Measurements from ENCODE around the gene PAPOLA. TPM values are rescaled to one million over a fixed set of nuclear protein-coding genes. Genes with fewer than 3 reads are reported as not detected.
"Not testable (repeated sequence)": the region's sequence is repeated elsewhere in the genome, so short reads cannot be mapped to it uniquely, and the experiment has no call there.

The PAPOLA gene
- 100 to 1,000 TPM; 161 to 180 (median 164) TPM for total RNA-seq

DNA sequence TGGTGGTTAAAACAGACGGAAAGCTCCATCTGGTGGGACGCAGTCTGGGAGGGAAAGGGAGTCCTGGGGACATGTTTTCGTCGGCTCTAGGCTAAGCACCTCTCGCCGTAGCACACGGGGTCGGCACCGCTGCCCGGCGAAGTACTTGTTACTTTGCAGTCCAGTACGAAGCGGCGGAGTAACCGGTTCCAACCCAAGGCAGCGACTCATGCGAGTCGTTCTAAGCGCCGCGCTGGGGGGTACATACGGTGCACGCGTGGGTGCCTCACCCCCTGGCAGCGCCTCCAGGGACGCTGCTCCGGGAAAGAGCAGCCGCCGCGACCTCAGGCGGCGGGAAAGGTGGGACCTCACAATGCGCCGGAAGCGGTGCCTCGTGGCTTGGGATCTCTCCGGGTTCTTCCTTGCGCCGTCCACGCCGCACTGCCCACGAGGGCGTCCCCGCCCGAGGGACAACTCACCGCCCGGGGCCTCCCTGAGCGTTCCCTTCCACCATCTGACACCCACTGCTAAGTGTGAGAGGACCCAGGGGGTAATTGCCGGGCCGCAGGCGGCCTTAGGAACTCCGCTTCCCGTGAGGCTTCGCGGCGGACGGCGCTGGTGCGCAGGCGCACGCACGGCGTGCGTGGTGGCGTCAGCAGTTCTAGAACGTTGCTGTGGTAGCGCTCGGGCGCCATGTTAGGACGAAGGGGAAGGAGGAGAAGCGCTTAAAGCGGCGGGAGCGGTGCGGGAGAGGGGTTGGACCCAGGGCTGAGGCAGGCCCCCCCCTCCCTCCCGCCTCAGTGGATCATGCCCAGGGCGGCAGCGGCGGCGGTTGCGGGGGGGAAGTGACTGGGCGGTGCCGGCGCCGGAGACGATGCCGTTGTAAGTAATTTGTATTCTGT is at the start of gene PAPOLA:
TSS of gene PAPOLA (plus strand) at position 643 of the 881 bp plus-strand sequence. CDS start at position 854, 211 bp downstream.
- DNase-seq (peak; percentile 92), ATAC-seq (peak; percentile 87 to 92)
- Mint-ChIP-seq H3K36me3 (ENCODE audit: insufficient read depth) (peaks cover 15% of the 10 kb centered on the region), H3K27me3 (ENCODE audit: low read depth) (peaks cover 6% of the 10 kb centered on the region), H3K4me3 (peak within 1 kb of the TSS; percentile 99), H3K4me1 (ENCODE audit: low read depth) (peaks cover 46% of the 10 kb centered on the region), H3K9me3 (no peaks in the 10 kb centered on the region)

DNA sequence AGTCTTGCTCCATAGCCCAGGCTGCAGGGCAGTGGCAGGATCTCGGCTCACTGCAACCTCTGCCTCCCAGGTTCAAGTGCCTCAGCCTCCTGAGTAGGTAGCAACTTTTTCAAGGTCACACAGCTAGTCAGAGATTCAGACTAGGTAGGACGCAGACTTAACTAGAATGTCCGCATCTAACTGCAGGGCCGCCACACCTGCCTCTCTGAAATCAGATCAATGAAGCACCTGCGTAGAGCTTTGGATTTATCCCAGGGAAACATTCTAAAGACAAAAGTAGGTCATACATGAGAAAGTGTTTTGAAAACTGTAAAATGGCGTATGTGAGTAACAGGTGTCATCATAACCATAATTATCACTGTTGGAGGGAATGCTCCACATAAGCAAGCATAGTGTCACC is 49.5 kb upstream of the PAPOLA start:
- ATAC-seq (no peak), DNase-seq (no peak)
- no peaks in the 10 kb centered on the region for H3K9me3 Mint-ChIP-seq
- peaks cover under 1% of the 10 kb centered on the region for H3K27me3 Mint-ChIP-seq (ENCODE audit: low read depth)
- H3K36me3 Mint-ChIP-seq (ENCODE audit: insufficient read depth), result no peaks in the 10 kb centered on the region
- H3K4me3 Mint-ChIP-seq, result no peak overlapping the region
- no peaks in the 10 kb centered on the region for H3K4me1 Mint-ChIP-seq (ENCODE audit: low read depth)

- no peak for DNase-seq
- ATAC-seq, result no peak
- H3K4me1 Mint-ChIP-seq (ENCODE audit: low read depth), result no peaks in the 10 kb centered on the region
- H3K27me3 Mint-ChIP-seq (ENCODE audit: low read depth), result peaks cover 9% of the 10 kb centered on the region
- H3K4me3 Mint-ChIP-seq, result no peak overlapping the region
- no peaks in the 10 kb centered on the region for H3K9me3 Mint-ChIP-seq
- H3K36me3 Mint-ChIP-seq (ENCODE audit: insufficient read depth), result no peaks in the 10 kb centered on the region
Observed at GRCh38 chr14:96455588-96455987, 46.6 kb upstream of the PAPOLA start.

DNA sequence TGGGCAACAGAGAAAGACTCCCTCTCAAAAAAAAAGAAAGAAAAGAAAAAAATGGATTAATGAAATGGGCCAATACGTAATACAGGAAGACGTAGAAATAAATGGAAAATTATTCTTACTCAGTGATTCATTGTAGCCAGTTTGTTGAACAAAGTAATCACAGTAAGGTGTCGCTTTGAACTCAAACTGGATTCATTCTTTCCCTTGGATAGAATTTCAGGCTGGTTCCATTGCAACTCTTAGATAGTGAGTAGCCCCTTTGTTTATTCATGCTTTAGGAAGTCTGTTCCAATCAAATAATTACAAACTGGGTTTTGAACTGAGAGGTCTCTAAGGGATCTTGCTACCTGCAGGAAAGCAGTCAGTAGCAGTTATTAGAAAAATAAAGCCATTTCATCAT is 42.3 kb upstream of the PAPOLA start:
- Mint-ChIP-seq H3K4me1 (ENCODE audit: low read depth) (peaks cover 3% of the 10 kb centered on the region), H3K27me3 (ENCODE audit: low read depth) (peaks cover 11% of the 10 kb centered on the region), H3K36me3 (ENCODE audit: insufficient read depth) (no peaks in the 10 kb centered on the region), H3K4me3 (no peak overlapping the region), H3K9me3 (no peaks in the 10 kb centered on the region)
- no peak for ATAC-seq
- DNase-seq, result no peak

- DNase-seq (no peak), ATAC-seq (no peak)
- Mint-ChIP-seq H3K4me3 (no peak overlapping the region), H3K36me3 (ENCODE audit: insufficient read depth) (no peaks in the 10 kb centered on the region), H3K4me1 (ENCODE audit: low read depth) (peaks cover 3% of the 10 kb centered on the region), H3K9me3 (no peaks in the 10 kb centered on the region), H3K27me3 (ENCODE audit: low read depth) (peaks cover 11% of the 10 kb centered on the region)
Observed at GRCh38 chr14:96461950-96462798, 40.0 kb upstream of the PAPOLA start.

DNA sequence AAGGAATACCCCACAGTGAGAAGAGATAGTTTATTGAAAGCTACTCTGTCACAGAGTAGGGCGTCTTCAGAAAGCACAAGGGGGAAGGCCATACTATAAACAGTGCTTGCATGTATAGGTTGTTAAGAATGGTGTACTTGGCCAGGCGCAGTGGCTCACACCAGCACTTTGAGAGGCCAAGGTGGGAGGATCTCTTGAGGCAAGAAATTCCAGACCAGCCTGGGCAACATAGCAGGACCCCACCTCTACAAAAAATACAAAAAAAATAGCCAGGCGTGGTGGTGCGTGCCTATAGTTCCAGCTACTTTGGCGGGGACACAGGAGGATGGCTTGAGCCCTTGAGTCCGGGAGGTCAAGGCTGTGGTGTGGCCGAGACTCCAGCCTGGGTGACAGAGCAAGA is 38.0 kb upstream of the PAPOLA start:
- Mint-ChIP-seq H3K4me1 (ENCODE audit: low read depth) (peaks cover 3% of the 10 kb centered on the region), H3K36me3 (ENCODE audit: insufficient read depth) (no peaks in the 10 kb centered on the region), H3K27me3 (ENCODE audit: low read depth) (peaks cover 5% of the 10 kb centered on the region), H3K9me3 (no peaks in the 10 kb centered on the region), H3K4me3 (no peak overlapping the region)
- no peak for ATAC-seq
- no peak for DNase-seq

DNA sequence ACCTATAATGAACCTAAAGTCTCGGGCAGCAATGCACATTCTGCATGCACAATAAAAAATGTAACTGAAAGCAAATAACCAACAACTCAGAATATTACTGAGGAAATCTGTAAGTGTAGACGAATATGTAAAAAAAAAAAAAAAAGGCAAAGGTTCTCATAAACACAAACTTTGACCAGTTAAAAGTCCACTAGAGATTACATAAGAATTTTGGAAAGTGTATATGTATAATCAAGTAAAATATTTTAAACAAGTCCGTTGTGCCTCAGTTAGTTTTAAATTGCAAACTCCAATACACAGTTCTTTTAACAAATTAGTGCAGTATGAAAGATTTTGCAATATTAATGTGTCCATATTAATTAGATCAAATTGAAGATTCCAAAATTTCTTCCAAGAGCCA is 35.3 kb upstream of the PAPOLA start:
- ATAC-seq (no peak), DNase-seq (no peak)
- Mint-ChIP-seq H3K36me3 (ENCODE audit: insufficient read depth) (no peaks in the 10 kb centered on the region), H3K4me3 (no peak overlapping the region), H3K4me1 (ENCODE audit: low read depth) (peaks cover under 1% of the 10 kb centered on the region), H3K27me3 (ENCODE audit: low read depth) (no peaks in the 10 kb centered on the region), H3K9me3 (no peaks in the 10 kb centered on the region)

DNA sequence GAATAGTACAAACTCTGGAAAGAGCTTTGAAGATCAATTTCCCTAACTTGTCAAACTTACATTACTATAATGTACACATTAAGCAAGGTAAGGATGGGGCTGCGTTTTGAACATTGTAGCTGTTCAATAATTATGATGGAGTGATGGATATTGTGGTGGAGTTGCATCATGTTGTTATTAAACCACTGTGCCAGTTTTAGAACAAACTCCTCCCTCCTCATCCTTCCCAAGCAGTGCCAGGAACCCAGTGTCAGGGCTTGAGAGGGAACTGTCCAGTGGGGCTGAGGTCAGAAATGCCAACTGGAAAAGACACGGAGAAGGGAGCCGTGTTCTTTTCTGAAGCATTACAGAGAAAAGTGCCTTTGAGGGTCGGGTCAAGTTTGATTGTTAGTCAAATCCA is 31.9 kb upstream of the PAPOLA start:
- DNase-seq, result no peak
- Mint-ChIP-seq H3K9me3 (no peaks in the 10 kb centered on the region), H3K4me3 (no peak overlapping the region), H3K4me1 (ENCODE audit: low read depth) (no peaks in the 10 kb centered on the region), H3K27me3 (ENCODE audit: low read depth) (no peaks in the 10 kb centered on the region), H3K36me3 (ENCODE audit: insufficient read depth) (no peaks in the 10 kb centered on the region)
- no peak for ATAC-seq

DNA sequence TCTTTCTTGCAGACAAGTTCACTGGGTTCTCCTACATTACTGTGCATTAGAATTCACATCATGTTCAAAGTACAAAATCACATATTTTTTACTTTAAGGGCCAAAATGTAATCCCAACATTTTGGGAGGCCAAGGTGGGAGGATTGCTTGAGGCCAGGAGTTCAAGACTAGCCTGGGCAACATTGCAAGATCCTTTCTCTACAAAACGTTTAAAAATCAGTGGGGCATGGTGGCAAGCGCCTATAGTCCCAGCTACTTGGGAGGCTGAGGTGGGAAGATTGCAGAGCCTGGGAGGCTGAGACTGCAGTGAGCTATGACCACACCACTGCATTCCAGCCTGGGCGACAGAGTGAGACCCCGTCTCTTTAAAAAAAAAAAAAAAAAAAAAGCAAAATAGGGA is 31.2 kb upstream of the PAPOLA start:
- H3K4me3 Mint-ChIP-seq; H3K27me3 Mint-ChIP-seq (ENCODE audit: low read depth); H3K9me3 Mint-ChIP-seq; DNase-seq; ATAC-seq; H3K36me3 Mint-ChIP-seq (ENCODE audit: insufficient read depth); H3K4me1 Mint-ChIP-seq (ENCODE audit: low read depth): not testable (repeated sequence)

DNA sequence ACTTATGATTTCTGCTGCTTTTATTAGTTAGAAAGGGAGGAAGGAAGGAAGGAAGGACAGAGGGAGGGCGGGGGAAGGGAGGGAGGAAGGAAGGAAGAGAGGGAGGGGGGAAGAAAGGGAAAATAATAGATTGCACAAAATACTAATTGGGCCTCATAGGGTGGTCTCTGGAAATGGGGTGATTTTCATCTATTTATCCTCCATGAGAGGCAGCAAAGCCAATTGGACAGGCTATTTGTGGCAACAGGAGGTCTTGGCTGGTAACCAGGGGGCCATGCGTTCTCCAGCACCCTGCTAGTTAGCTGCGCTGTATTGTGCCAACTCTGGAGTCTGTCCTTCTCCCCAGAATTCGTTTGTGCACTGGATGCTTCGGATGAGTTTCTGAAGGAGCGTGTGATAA is 24.1 kb upstream of the PAPOLA start:
- DNase-seq (no peak), ATAC-seq (no peak)
- no peaks in the 10 kb centered on the region for H3K9me3 Mint-ChIP-seq
- peaks cover 5% of the 10 kb centered on the region for H3K27me3 Mint-ChIP-seq (ENCODE audit: low read depth)
- no peak overlapping the region for H3K4me3 Mint-ChIP-seq
- H3K36me3 Mint-ChIP-seq (ENCODE audit: insufficient read depth), result no peaks in the 10 kb centered on the region
- H3K4me1 Mint-ChIP-seq (ENCODE audit: low read depth), result no peaks in the 10 kb centered on the region

DNA sequence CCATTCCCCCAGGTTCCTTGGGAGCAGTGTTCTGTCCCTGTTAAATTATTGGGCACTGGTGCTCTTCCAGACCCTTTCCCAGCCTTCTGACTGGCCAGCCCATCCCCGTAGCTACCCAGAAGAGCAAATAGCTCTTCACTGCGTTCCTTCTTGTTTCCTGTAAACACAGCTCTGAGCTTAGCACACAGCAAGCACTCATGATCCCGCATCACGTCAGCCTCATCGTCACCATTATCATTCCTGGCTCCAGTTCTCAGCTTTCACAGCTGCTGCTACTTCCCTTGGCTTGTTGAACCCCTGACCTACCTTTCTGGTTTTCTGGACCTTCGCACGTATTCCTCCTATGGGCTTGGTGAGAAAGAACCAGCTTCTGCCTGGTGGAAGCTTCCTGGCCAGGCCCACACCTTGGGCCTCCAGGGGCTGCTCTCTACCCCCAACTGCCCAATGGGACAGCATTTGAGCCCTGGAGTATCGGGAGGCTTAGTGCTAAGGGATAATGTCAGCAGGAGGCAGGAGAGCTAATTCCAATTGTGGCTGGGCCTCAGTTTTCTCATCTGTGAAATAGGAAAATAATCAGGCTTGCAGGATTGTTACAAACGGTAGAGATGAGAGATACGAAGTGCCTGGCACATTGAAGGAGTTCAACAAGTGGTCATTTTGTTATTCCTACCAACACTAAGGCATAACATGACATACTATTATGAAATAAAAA is 22.6 kb upstream of the PAPOLA start:
- H3K4me3 Mint-ChIP-seq, result no peak overlapping the region
- no peak for ATAC-seq
- no peaks in the 10 kb centered on the region for H3K9me3 Mint-ChIP-seq
- DNase-seq, result no peak
- H3K4me1 Mint-ChIP-seq (ENCODE audit: low read depth), result no peaks in the 10 kb centered on the region
- no peaks in the 10 kb centered on the region for H3K36me3 Mint-ChIP-seq (ENCODE audit: insufficient read depth)
- peaks cover 7% of the 10 kb centered on the region for H3K27me3 Mint-ChIP-seq (ENCODE audit: low read depth)

- H3K4me1 Mint-ChIP-seq (ENCODE audit: low read depth), result no peaks in the 10 kb centered on the region
- DNase-seq (no peak), ATAC-seq (no peak)
- H3K36me3 Mint-ChIP-seq (ENCODE audit: insufficient read depth), result no peaks in the 10 kb centered on the region
- H3K4me3 Mint-ChIP-seq, result no peak overlapping the region
- H3K27me3 Mint-ChIP-seq (ENCODE audit: low read depth), result peaks cover 11% of the 10 kb centered on the region
- H3K9me3 Mint-ChIP-seq, result no peaks in the 10 kb centered on the region
Observed at GRCh38 chr14:96481731-96482314, 20.4 kb upstream of the PAPOLA start.

GRCh38 chr14:96482986-96483385 is 19.2 kb upstream of the PAPOLA start:
- Mint-ChIP-seq H3K4me3 (no peak overlapping the region), H3K27me3 (ENCODE audit: low read depth) (peaks cover 13% of the 10 kb centered on the region), H3K36me3 (ENCODE audit: insufficient read depth) (no peaks in the 10 kb centered on the region), H3K4me1 (ENCODE audit: low read depth) (no peaks in the 10 kb centered on the region), H3K9me3 (no peaks in the 10 kb centered on the region)
- no peak for ATAC-seq
- no peak for DNase-seq

- Mint-ChIP-seq H3K4me3 (no peak overlapping the region), H3K27me3 (ENCODE audit: low read depth) (peaks cover 13% of the 10 kb centered on the region), H3K36me3 (ENCODE audit: insufficient read depth) (no peaks in the 10 kb centered on the region), H3K9me3 (no peaks in the 10 kb centered on the region), H3K4me1 (ENCODE audit: low read depth) (no peaks in the 10 kb centered on the region)
- ATAC-seq (no peak), DNase-seq (no peak)
Observed at GRCh38 chr14:96484399-96484798, 17.8 kb upstream of the PAPOLA start.
